IPS-18c (cell line): ENCODE results near the gene PDE8B.
"Not testable (repeated sequence)": the region's sequence is repeated elsewhere in the genome, so short reads cannot be mapped to it uniquely, and the experiment has no call there.

Experiments
- H3K4me3 ChIP-seq: 2 replicates; pipeline ENCODE4 v1.7.0; 2013; ENCODE audit warnings: low read depth, mild to moderate bottlenecking, low read length, moderate library complexity; ENCODE audit not compliant: insufficient read depth
- H3K9me3 ChIP-seq: one replicate; pipeline ENCODE4 v1.6.1; 2013; ENCODE audit warnings: mild to moderate bottlenecking, low read length, moderate library complexity; ENCODE audit not compliant: control insufficient read depth, insufficient read depth

Gene PDE8B

DNA sequence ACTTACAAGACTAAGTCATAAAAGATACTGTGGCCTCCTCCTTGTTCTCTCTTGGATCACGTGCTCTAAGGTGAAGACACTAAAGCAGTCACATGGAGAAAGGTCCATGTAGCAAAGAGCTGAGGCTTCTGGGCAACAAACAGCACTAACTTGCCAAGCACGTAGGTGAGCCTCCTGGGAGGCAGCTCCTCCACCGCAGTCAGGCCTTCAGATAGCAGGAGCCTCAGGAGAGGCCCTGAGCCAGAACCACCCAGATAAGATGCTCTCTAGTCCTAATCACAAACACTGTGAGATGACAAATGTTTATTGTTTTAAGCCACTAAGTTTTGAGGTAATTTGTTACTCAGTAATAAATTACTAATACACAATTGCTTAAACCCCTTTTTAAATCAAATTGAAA is 243.6 kb downstream of the PDE8B start:
- no peak overlapping the region for H3K4me3 ChIP-seq

DNA sequence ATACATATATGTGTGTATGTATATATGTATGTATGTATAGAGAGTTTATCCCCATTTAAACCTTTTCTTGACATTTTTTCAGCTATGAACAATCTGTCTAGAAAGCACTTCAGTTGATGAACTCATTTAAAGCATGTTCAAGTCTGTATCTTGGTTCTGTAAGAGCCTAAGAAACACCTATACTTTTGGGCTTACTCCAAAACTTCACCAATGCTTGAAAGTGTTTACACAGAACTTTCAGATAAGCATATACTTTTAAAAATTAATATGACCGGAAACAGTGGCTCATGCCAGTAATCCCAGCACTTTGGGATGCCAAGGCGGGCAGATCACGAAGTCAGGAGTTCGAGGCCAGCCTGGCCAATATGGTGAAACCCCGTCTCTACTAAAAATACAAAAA is 250.8 kb downstream of the PDE8B start:
- H3K4me3 ChIP-seq = no peak overlapping the region

More for the DNA sequence above, 243.6 kb downstream of the PDE8B start:
- no peaks in the 10 kb centered on the region for H3K9me3 ChIP-seq

DNA sequence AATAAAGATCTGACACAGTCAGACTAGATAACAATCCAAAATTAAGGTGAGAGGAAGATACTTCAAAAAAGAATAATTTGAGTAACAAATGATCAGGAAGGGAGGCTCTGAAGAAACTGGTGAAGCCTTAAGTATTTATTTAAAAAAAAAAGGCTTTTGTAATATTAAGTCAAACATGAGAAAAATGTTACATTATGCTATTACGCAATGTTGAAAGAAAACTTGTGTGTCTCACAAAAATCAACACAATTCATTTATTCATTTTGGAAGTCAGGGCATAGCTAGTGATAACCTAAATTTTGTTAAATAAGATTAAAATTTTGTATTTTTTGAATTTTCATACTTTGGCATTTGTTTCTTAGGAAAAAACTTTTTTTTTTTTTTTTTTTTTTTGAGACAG is 253.4 kb downstream of the PDE8B start:
- H3K9me3 ChIP-seq = no peaks in the 10 kb centered on the region
- no peak overlapping the region for H3K4me3 ChIP-seq

More for the DNA sequence above, 250.8 kb downstream of the PDE8B start:
- no peaks in the 10 kb centered on the region for H3K9me3 ChIP-seq

DNA sequence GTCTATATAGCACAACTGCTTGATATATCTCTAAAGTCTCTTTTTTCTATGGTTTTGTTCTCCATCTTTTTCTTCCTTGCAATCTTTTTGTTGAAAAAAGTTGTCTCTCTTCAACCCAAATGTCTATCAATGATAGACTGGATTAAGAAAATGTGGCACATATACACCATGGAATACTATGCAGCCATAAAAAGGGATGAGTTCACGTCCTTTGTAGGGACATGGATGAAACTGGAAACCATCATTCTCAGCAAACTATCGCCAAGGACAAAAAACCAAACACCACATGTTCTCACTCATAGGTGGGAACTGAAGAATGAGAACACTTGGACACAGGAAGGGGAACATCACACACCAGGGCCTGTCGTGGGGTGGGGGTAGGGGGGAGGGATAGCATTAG is 258.4 kb downstream of the PDE8B start:
- H3K4me3 ChIP-seq, H3K9me3 ChIP-seq: not testable (repeated sequence)

DNA sequence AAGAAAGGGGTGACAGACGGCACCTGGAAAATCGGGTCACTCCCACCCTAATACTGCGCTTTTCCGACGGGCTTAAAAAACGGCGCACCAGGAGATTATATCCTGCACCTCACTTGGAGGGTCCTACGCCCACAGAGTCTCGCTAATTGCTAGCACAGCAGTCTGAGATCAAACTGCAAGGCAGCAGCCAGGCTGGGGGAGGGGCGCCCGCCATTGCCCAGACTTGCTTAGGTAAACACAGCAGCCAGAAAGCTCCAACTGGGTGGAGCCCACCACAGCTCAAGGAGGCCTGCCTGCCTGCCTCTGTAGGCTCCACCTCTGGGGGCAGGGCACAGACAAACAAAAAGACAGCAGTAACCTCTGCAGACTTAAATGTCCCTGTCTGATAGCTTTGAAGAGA is 264.6 kb downstream of the PDE8B start:
- not testable (repeated sequence) for H3K4me3 ChIP-seq, H3K9me3 ChIP-seq
